Esophagus muscularis mucosa (tissue), 4 donors: ENCODE results near the gene HS3ST4.

Experiments
- EP300 ChIP-seq: sonication (generic); formaldehyde crosslinking; IDR thresholded peaks from one replicate; pipeline ENCODE4 v1.6.1; 2017; ENCODE audit warnings: antibody characterized with exemption
- POLR2A ChIP-seq: fragments of 450-650 bp; IDR thresholded peaks from one replicate; pipeline ENCODE4 v1.6.1; 2017; ENCODE audit warnings: antibody characterized with exemption, moderate library complexity, mild to moderate bottlenecking, low read depth
- POLR2AphosphoS5 ChIP-seq, 2 donors: sonication (generic); formaldehyde crosslinking; IDR thresholded peaks; one replicate each; pipeline ENCODE4 v1.6.1; 2017; ENCODE audit warnings: antibody characterized with exemption in 2 of 2
- TF ChIP-seq, protein P1 (sequence below), 3 experiments: fragments of 200-600 bp in 2 of 3; fragments of 450-650 bp in 1 of 3; sonication (generic) in 2 of 3; IDR thresholded peaks; one replicate each; pipeline ENCODE4 v1.5.1; 2017 to 2019; ENCODE audit warnings: antibody characterized with exemption in 3 of 3, mild to moderate bottlenecking in 2 of 3, moderate library complexity in 1 of 3

DNA sequence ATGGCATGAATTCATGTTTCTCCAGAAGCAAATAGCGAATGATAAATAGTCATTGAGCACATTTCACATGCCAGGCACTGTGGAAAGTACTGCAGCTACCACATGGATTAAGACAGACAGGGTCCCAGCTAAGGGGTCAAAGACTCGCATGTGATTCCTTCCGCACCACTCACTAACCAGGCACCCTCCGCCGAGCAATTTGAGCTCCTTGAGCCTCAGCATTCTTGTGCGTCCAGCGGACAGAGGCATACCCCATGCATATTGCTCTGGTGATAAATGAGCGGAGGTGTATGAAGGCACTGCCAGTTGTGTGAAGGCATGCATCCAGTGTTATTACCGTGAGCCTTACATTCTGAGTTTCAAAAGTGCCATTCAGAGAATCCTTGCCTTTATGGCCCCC lies 358.7 kb downstream of the HS3ST4 start:
- TF ChIP-seq, protein P1, sequence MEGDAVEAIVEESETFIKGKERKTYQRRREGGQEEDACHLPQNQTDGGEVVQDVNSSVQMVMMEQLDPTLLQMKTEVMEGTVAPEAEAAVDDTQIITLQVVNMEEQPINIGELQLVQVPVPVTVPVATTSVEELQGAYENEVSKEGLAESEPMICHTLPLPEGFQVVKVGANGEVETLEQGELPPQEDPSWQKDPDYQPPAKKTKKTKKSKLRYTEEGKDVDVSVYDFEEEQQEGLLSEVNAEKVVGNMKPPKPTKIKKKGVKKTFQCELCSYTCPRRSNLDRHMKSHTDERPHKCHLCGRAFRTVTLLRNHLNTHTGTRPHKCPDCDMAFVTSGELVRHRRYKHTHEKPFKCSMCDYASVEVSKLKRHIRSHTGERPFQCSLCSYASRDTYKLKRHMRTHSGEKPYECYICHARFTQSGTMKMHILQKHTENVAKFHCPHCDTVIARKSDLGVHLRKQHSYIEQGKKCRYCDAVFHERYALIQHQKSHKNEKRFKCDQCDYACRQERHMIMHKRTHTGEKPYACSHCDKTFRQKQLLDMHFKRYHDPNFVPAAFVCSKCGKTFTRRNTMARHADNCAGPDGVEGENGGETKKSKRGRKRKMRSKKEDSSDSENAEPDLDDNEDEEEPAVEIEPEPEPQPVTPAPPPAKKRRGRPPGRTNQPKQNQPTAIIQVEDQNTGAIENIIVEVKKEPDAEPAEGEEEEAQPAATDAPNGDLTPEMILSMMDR (IDR thresholded peaks at IDR 0.05) = no peak
- TF ChIP-seq POLR2AphosphoS5 (IDR thresholded peaks at IDR 0.05) (no peak), POLR2A (no peak), EP300 (no peak)
